Measurements from ENCODE around the gene FHOD3. TPM values are rescaled to one million over a fixed set of nuclear protein-coding genes. Genes with fewer than 3 reads are reported as not detected.

The FHOD3 gene
- total RNA-seq, 2 donors from 2014 or later = 19.8 to 24.9 TPM

GRCh38 chr18:36532394-36532793 is 234.9 kb downstream of the FHOD3 start:
- ATAC-seq (ENCODE audit: insufficient number of reproducible peaks, low FRiP score, low read depth) = no peak
- DNase-seq (ENCODE audit: low spot score) = no peak
- H3K4me1 ChIP-seq (ENCODE audit: control insufficient read depth in 1 of 2, low read depth in 2 of 2) = peaks cover 0 to 11% of the 10 kb centered on the region in 2 donors
- TF ChIP-seq CTCF (IDR thresholded peaks at IDR 0.05) = no peak
- H3K4me3 ChIP-seq = no peak overlapping the region
- H3K36me3 ChIP-seq = no peaks in the 10 kb centered on the region
- H3K27me3 ChIP-seq (replicated peaks; ENCODE audit: insufficient read depth) = no peaks in the 10 kb centered on the region
- H3K27ac ChIP-seq = no peak overlapping the region
- H3K9me3 ChIP-seq = no peaks in the 10 kb centered on the region

DNA sequence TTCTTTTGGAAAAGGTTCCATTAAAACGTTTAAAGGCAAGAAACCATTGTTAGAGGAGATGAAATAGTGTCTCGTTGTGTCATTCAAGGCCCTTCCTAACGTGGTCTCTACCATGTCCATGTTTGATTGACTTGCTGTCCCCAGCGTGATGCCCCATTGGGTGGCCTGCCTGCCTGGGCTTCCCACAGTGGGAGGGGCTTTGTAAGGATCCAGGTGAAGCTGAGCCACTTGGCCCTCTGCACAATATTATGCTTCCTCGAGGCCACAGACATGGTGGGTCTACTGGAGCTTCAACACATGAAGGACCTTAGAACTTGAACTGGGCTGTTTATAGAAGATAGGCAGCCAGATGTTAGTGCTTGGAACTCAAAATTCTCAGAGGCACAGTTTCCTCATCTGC is 235.3 kb downstream of the FHOD3 start:
- no peaks in the 10 kb centered on the region for H3K27me3 ChIP-seq (replicated peaks; ENCODE audit: insufficient read depth)
- H3K4me3 ChIP-seq = no peak overlapping the region
- H3K4me1 ChIP-seq (ENCODE audit: control insufficient read depth in 1 of 2, low read depth in 2 of 2) = peaks cover 0 to 11% of the 10 kb centered on the region in 2 donors
- H3K9me3 ChIP-seq = no peaks in the 10 kb centered on the region
- no peak for TF ChIP-seq CTCF (IDR thresholded peaks at IDR 0.05)
- H3K36me3 ChIP-seq = no peaks in the 10 kb centered on the region
- H3K27ac ChIP-seq = no peak overlapping the region
- DNase-seq (ENCODE audit: low spot score) (no peak), ATAC-seq (ENCODE audit: insufficient number of reproducible peaks, low FRiP score, low read depth) (no peak)

DNA sequence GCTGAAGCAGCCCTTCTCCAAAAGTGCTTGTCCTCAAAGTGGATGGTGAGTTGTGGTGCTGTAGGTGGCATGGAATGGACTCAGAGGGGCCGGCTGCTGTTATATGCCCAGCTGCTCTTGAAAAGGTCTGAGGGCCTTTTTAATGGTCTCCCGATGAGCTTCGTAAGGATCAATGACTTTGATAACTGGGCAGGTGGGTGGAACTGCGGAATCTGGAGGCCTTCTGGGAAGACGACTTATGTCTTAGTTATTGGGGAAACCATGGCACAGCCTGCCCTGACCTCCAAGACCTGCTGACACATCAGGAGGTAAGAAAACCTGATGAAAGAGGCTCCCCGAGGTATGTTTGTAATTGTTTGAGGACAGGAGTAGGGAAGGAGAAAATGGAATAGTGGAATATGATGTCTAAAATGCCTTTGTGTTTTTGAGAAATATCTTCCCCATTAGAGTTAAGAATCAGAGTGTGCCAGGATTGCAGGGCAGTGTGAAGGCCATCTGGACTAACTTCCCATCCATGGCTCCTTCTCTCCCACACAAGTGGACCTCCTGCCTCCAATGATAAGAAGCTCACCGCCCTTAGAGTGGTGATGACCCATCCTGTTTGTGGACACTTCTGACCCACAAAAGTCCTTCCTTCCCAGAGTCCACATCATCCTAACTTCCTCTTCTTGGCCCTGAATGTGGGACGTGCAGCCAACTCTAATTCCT is 236.1 kb downstream of the FHOD3 start:
- no peaks in the 10 kb centered on the region for H3K9me3 ChIP-seq
- ATAC-seq (ENCODE audit: insufficient number of reproducible peaks, low FRiP score, low read depth) = no peak
- H3K36me3 ChIP-seq = no peaks in the 10 kb centered on the region
- H3K4me3 ChIP-seq = no peak overlapping the region
- no peaks in the 10 kb centered on the region for H3K27me3 ChIP-seq (replicated peaks; ENCODE audit: insufficient read depth)
- H3K27ac ChIP-seq = no peak overlapping the region
- TF ChIP-seq CTCF (IDR thresholded peaks at IDR 0.05) = no peak
- peaks cover 0 to 11% of the 10 kb centered on the region in 2 donors for H3K4me1 ChIP-seq (ENCODE audit: control insufficient read depth in 1 of 2, low read depth in 2 of 2)
- no peak for DNase-seq (ENCODE audit: low spot score)

GRCh38 chr18:36534154-36534688 is 236.7 kb downstream of the FHOD3 start:
- H3K36me3 ChIP-seq = no peaks in the 10 kb centered on the region
- H3K9me3 ChIP-seq = no peaks in the 10 kb centered on the region
- TF ChIP-seq CTCF (IDR thresholded peaks at IDR 0.05) = no peak
- H3K4me3 ChIP-seq = no peak overlapping the region
- ATAC-seq (ENCODE audit: insufficient number of reproducible peaks, low FRiP score, low read depth) (no peak), DNase-seq (ENCODE audit: low spot score) (no peak)
- H3K4me1 ChIP-seq (ENCODE audit: control insufficient read depth in 1 of 2, low read depth in 2 of 2) = peaks cover 0 to 11% of the 10 kb centered on the region in 2 donors
- no peak overlapping the region for H3K27ac ChIP-seq
- H3K27me3 ChIP-seq (replicated peaks; ENCODE audit: insufficient read depth) = no peaks in the 10 kb centered on the region

GRCh38 chr18:36535202-36535935 is 237.9 kb downstream of the FHOD3 start:
- Histone ChIP-seq H3K27me3 (replicated peaks; ENCODE audit: insufficient read depth) (no peaks in the 10 kb centered on the region), H3K36me3 (no peaks in the 10 kb centered on the region), H3K4me1 (ENCODE audit: control insufficient read depth in 1 of 2, low read depth in 2 of 2) (peaks cover 0 to 11% of the 10 kb centered on the region in 2 donors), H3K4me3 (no peak overlapping the region), H3K9me3 (no peaks in the 10 kb centered on the region), H3K27ac (no peak overlapping the region)
- ATAC-seq (ENCODE audit: insufficient number of reproducible peaks, low FRiP score, low read depth) = no peak
- DNase-seq (ENCODE audit: low spot score) = no peak
- TF ChIP-seq CTCF (IDR thresholded peaks at IDR 0.05) = no peak
